ENCODE results near the gene CNTN5. TPM values are rescaled to one million over a fixed set of nuclear protein-coding genes. Genes with fewer than 3 reads are reported as not detected.
"Not testable (repeated sequence)": the region's sequence is repeated elsewhere in the genome, so short reads cannot be mapped to it uniquely, and the experiment has no call there.

CNTN5 gene
- total and polyA plus RNA-seq, 2 experiments from 2014 or later, result not detected

DNA sequence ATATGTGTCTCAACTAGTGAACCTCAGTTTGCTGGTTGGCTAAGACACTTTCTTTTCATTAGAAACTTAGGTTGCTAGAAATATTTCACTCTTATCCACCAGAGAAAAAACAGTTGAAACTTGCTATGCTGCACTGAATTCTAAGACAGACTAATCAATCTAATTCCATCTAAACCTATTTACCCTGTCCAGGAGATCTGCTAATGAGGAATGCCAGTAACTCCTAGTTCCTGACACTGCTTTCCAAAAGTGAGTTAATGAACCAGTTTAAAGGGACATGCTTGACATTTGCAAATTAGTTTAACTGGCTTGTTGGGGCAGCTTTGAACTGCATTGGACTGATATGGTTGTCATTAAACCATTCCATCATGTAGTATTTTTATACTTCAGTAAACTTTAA is 258.5 kb downstream of the CNTN5 start:
- Histone ChIP-seq H3K27ac (no peak overlapping the region), H3K4me3 (no peak overlapping the region), H3K9me3 (ENCODE audit: low read depth) (no peaks in the 10 kb centered on the region), H3K79me2 (ENCODE audit: insufficient read depth) (no peaks in the 10 kb centered on the region), H3K27me3 (replicated peaks; ENCODE audit: insufficient read depth) (no peaks in the 10 kb centered on the region), H3K9ac (no peak overlapping the region), H4K20me1 (ENCODE audit: insufficient read depth) (no peaks in the 10 kb centered on the region), H3F3A (ENCODE audit: insufficient read depth) (no peaks in the 10 kb centered on the region), H3K4me1 (ENCODE audit: insufficient read depth) (no peaks in the 10 kb centered on the region), H3K36me3 (ENCODE audit: low read depth) (no peaks in the 10 kb centered on the region), H3K4me2 (ENCODE audit: unreplicated experiment) (no peak overlapping the region), H3K9me2 (ENCODE audit: insufficient read depth) (no peaks in the 10 kb centered on the region), H2AFZ (no peak overlapping the region)
- no peak for TF ChIP-seq EZH2 (IDR thresholded peaks at IDR 0.05; ENCODE audit: insufficient read depth, poor library complexity, severe bottlenecking)
- in situ Hi-C loops (cut with MboI), result no loop called here
- no peak for DNase-seq

DNA sequence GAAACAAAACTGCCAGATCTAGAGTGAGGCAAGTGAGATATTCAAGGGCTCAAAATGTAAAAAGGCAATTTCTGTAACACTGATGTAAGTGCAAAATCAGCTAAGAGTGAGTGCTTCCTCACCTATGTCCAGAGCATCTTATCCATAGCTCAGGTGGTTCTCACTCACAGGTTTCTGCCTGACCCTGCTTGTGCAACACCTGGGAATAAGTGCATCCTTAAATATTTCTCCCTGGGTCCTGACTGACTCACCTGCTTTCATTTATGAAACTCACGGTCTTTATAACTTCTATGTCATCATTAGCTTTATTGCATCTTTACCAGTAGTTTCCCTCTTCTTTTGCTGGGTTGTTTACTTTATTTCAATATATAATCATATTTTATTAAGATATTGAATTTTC is 260.6 kb downstream of the CNTN5 start:
- Histone ChIP-seq H3K9me3 (ENCODE audit: low read depth) (no peaks in the 10 kb centered on the region), H3K4me3 (no peak overlapping the region), H3K4me1 (ENCODE audit: insufficient read depth) (no peaks in the 10 kb centered on the region), H3K79me2 (ENCODE audit: insufficient read depth) (no peaks in the 10 kb centered on the region), H4K20me1 (ENCODE audit: insufficient read depth) (no peaks in the 10 kb centered on the region), H3K27ac (no peak overlapping the region), H3K36me3 (ENCODE audit: low read depth) (no peaks in the 10 kb centered on the region), H3K27me3 (replicated peaks; ENCODE audit: insufficient read depth) (no peaks in the 10 kb centered on the region), H2AFZ (no peak overlapping the region), H3K9me2 (ENCODE audit: insufficient read depth) (no peaks in the 10 kb centered on the region), H3F3A (ENCODE audit: insufficient read depth) (no peaks in the 10 kb centered on the region), H3K4me2 (ENCODE audit: unreplicated experiment) (no peak overlapping the region), H3K9ac (no peak overlapping the region)
- no peak for DNase-seq
- TF ChIP-seq EZH2phosphoT487 (IDR thresholded peaks at IDR 0.05; ENCODE audit: insufficient read depth, low read depth), result no peak
- no peak for TF ChIP-seq EZH2 (IDR thresholded peaks at IDR 0.05; ENCODE audit: insufficient read depth, poor library complexity, severe bottlenecking)
- WGBS, 2 experiments (ENCODE audit: low coverage in 1 of 2, low lambda C conversion rate in 2 of 2, missing lambda C conversion rate in 2 of 2), result 0 to 2% methylated on average over 1 of the region's 1 CpG
- in situ Hi-C loops (cut with MboI), result no loop called here

DNA sequence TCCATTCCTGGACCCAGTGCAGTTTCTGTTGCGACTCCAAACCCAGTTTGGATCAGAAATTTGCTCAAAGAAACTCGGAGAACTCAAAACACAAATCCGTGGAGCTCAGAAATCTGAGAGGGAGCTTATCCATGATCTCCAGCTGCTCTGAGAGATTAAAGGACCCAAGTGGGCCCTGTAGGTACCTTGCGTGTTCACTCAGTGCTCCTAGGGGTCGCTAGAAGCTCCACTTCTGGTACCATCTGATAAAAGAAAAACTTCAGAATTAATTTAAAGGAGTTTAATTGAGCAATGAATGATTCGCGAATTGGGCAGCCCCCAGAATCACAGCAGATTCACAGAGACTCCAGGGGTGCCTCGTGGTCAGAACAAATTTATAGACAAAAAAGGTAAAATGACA is 277.2 kb downstream of the CNTN5 start:
- DNase-seq; H3K4me2 ChIP-seq (ENCODE audit: unreplicated experiment); H3K36me3 ChIP-seq (ENCODE audit: low read depth); H3K9me2 ChIP-seq (ENCODE audit: insufficient read depth); H3K9ac ChIP-seq; H3K4me1 ChIP-seq (ENCODE audit: insufficient read depth); H3K4me3 ChIP-seq; H3K79me2 ChIP-seq (ENCODE audit: insufficient read depth); H4K20me1 ChIP-seq (ENCODE audit: insufficient read depth); H3F3A ChIP-seq (ENCODE audit: insufficient read depth); H2AFZ ChIP-seq; H3K27me3 ChIP-seq (replicated peaks; ENCODE audit: insufficient read depth); H3K27ac ChIP-seq; in situ Hi-C loops (cut with MboI); H3K9me3 ChIP-seq (ENCODE audit: low read depth): not testable (repeated sequence)
- 43 to 48% methylated on average over 8 of the region's 8 CpGs for WGBS, 2 experiments (ENCODE audit: low coverage in 1 of 2, low lambda C conversion rate in 2 of 2, missing lambda C conversion rate in 2 of 2)

DNA sequence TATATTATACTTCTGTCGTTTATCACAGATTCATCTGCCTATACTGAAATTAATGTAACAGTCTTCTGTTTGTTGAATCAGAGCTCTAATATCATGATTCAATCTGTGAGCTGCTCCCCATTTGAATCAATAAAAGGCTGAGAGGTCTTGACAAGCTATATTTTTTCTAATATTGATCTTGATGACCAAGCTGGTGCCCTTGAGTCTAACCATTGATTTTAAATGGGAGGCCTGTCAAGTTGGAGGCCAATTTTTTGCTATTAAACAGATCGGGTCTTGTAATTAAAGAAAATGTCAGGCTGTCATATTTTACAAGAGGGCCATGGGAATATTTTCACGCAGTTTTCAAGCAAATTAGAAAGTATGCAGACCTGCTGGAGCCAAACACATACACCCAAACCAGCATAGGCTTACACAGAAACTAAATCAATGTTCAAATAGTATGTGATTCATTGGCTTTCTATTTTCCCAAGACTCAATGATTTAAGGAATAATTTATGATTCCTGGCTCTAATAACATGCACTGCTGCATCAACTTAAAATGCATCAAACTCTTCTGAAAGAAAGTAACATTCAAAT is 286.9 kb downstream of the CNTN5 start:
- Histone ChIP-seq H3F3A (ENCODE audit: insufficient read depth) (no peaks in the 10 kb centered on the region), H3K27ac (no peak overlapping the region), H2AFZ (no peak overlapping the region), H3K36me3 (ENCODE audit: low read depth) (no peaks in the 10 kb centered on the region), H4K20me1 (ENCODE audit: insufficient read depth) (no peaks in the 10 kb centered on the region), H3K9me3 (ENCODE audit: low read depth) (no peaks in the 10 kb centered on the region), H3K79me2 (ENCODE audit: insufficient read depth) (no peaks in the 10 kb centered on the region), H3K27me3 (replicated peaks; ENCODE audit: insufficient read depth) (no peaks in the 10 kb centered on the region), H3K9me2 (ENCODE audit: insufficient read depth) (no peaks in the 10 kb centered on the region), H3K4me2 (ENCODE audit: unreplicated experiment) (no peak overlapping the region), H3K9ac (no peak overlapping the region), H3K4me1 (ENCODE audit: insufficient read depth) (no peaks in the 10 kb centered on the region), H3K4me3 (no peak overlapping the region)
- in situ Hi-C loops (cut with MboI), result no loop called here
- no peak for DNase-seq
- 10 to 13% methylated on average over 3 of the region's 3 CpGs for WGBS, 2 experiments (ENCODE audit: low coverage in 1 of 2, low lambda C conversion rate in 2 of 2, missing lambda C conversion rate in 2 of 2)
- TF ChIP-seq EZH2phosphoT487 (IDR thresholded peaks at IDR 0.05; ENCODE audit: insufficient read depth, low read depth) (no peak), EZH2 (IDR thresholded peaks at IDR 0.05; ENCODE audit: insufficient read depth, poor library complexity, severe bottlenecking) (no peak)

DNA sequence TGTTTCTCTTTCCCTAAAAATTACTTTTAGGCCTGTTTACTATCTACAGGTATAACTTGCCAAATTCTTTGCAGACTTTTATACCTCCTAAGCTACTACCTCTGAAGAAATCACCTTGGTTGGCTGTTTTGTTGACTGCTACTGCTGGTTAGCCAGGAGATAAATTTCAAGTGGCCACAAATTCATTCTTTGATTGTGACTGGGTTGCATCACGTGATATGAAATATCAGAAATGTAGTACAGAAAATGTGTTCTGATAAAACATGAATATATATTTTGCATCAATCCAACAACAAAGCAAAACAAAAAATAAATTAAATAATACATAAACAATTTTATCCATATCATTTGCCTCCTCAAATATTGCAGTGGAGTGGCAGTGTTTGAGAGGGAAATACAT is 291.1 kb downstream of the CNTN5 start:
- H3K36me3 ChIP-seq (ENCODE audit: low read depth), result no peaks in the 10 kb centered on the region
- H3K9me2 ChIP-seq (ENCODE audit: insufficient read depth), result no peaks in the 10 kb centered on the region
- H4K20me1 ChIP-seq (ENCODE audit: insufficient read depth), result no peaks in the 10 kb centered on the region
- no peaks in the 10 kb centered on the region for H3F3A ChIP-seq (ENCODE audit: insufficient read depth)
- H3K9me3 ChIP-seq (ENCODE audit: low read depth), result no peaks in the 10 kb centered on the region
- H2AFZ ChIP-seq, result no peak overlapping the region
- peaks cover 7% of the 10 kb centered on the region for H3K4me1 ChIP-seq (ENCODE audit: insufficient read depth)
- H3K4me2 ChIP-seq (ENCODE audit: unreplicated experiment), result no peak overlapping the region
- TF ChIP-seq EZH2 (IDR thresholded peaks at IDR 0.05; ENCODE audit: insufficient read depth, poor library complexity, severe bottlenecking) (no peak), EZH2phosphoT487 (IDR thresholded peaks at IDR 0.05; ENCODE audit: insufficient read depth, low read depth) (no peak)
- H3K4me3 ChIP-seq, result no peak overlapping the region
- H3K9ac ChIP-seq, result no peak overlapping the region
- 53 to 62% methylated on average over 1 of the region's 1 CpG for WGBS, 2 experiments (ENCODE audit: low coverage in 1 of 2, low lambda C conversion rate in 2 of 2, missing lambda C conversion rate in 2 of 2)
- in situ Hi-C loops (cut with MboI), result no loop called here
- no peak overlapping the region for H3K27ac ChIP-seq
- DNase-seq, result no peak
- H3K27me3 ChIP-seq (replicated peaks; ENCODE audit: insufficient read depth), result no peaks in the 10 kb centered on the region
- no peaks in the 10 kb centered on the region for H3K79me2 ChIP-seq (ENCODE audit: insufficient read depth)

All from GM23248 (cell line).